Chondrocyte (in vitro differentiated cells): Measurements from ENCODE around the gene ELF2. TPM values are rescaled to one million over a fixed set of nuclear protein-coding genes. Genes with fewer than 3 reads are reported as not detected.
"Not testable (repeated sequence)": the region's sequence is repeated elsewhere in the genome, so short reads cannot be mapped to it uniquely, and the experiment has no call there.

ENCODE experiments used
- DNase-seq: peaks from one replicate; pipeline ENCODE4 v3.0.0; 2021; ENCODE audit warnings: mixed read lengths, low spot score
- H3K27ac Mint-ChIP-seq: one replicate; pipeline ENCODE4 v1.8.0; 2021; ENCODE audit warnings: mild to moderate bottlenecking, moderate library complexity, mixed read lengths; ENCODE audit not compliant: unreplicated experiment
- H3K27me3 Mint-ChIP-seq: 2 replicates; pipeline ENCODE4 v1.8.0; 2021; ENCODE audit warnings: low read depth, mixed read lengths
- H3K36me3 Mint-ChIP-seq: 2 replicates; pipeline ENCODE4 v1.8.0; 2021; ENCODE audit warnings: low read depth, mixed read lengths
- H3K4me1 Mint-ChIP-seq: 2 replicates; pipeline ENCODE4 v1.8.0; 2021; ENCODE audit warnings: low read depth, mild to moderate bottlenecking, mixed read lengths
- H3K4me3 Mint-ChIP-seq: one replicate; pipeline ENCODE4 v1.8.0; 2021; ENCODE audit warnings: mild to moderate bottlenecking, moderate library complexity, mixed read lengths; ENCODE audit not compliant: unreplicated experiment
- H3K9me3 Mint-ChIP-seq: 2 replicates; pipeline ENCODE4 v1.8.0; 2021; ENCODE audit warnings: low read depth, mixed read lengths
- total RNA-seq: library from RNA; stranded (reverse); gene quantifications from 3 replicates; pipeline ENCODE4 v1.2.1, GENCODE V29; 2021
- TF ChIP-seq, protein P1 (sequence below): fragments of 200-600 bp; sonication (generic); IDR thresholded peaks from 2 replicates; pipeline ENCODE4 v1.5.0; 2021; ENCODE audit warnings: antibody characterized with exemption, mild to moderate bottlenecking, moderate library complexity

Gene ELF2
- total RNA-seq, 1 donor from 2014 or later, result 30.2 TPM

DNA sequence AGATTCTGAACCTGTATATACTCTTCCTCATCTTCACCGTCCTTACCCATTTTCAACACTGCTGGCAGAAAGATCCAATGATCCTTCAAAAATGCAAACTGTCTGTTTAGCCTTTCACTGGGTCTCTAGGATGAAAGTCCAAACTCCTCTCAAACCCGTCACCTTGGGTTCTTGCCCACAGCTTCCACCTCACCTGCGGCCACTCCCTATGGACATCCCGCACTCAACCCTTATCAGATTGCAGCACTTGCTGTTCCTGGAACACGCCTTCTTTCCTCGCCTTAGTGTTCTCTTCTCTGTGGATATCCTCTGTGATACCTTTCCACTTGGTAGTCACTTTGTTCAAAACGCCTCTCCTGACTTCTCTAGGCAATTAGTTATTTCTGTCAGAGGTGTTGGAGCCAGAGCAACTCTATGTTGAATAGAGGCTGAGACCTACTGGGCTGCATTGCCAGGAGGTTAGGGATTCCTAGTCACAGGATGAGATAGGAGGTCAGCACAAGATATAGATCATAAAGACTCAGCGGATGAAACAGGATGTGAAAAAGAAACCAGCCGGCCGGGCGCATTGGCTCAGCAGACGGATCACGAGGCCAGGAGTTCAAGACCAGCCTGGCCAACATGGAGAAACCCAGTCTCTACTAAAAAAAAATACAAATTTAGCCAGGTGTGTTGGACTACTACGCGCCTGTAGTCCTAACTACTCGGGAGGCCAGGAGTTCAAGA lies 165.6 kb downstream of the ELF2 start:
- Mint-ChIP-seq H3K4me1 (peaks cover 19% of the 10 kb centered on the region), H3K36me3 (no peaks in the 10 kb centered on the region), H3K27me3 (no peaks in the 10 kb centered on the region), H3K9me3 (peaks cover 5% of the 10 kb centered on the region), H3K27ac (no peak overlapping the region), H3K4me3 (no peak overlapping the region)
- no peak for DNase-seq
- TF ChIP-seq, protein P1, sequence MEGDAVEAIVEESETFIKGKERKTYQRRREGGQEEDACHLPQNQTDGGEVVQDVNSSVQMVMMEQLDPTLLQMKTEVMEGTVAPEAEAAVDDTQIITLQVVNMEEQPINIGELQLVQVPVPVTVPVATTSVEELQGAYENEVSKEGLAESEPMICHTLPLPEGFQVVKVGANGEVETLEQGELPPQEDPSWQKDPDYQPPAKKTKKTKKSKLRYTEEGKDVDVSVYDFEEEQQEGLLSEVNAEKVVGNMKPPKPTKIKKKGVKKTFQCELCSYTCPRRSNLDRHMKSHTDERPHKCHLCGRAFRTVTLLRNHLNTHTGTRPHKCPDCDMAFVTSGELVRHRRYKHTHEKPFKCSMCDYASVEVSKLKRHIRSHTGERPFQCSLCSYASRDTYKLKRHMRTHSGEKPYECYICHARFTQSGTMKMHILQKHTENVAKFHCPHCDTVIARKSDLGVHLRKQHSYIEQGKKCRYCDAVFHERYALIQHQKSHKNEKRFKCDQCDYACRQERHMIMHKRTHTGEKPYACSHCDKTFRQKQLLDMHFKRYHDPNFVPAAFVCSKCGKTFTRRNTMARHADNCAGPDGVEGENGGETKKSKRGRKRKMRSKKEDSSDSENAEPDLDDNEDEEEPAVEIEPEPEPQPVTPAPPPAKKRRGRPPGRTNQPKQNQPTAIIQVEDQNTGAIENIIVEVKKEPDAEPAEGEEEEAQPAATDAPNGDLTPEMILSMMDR, result no peak

DNA sequence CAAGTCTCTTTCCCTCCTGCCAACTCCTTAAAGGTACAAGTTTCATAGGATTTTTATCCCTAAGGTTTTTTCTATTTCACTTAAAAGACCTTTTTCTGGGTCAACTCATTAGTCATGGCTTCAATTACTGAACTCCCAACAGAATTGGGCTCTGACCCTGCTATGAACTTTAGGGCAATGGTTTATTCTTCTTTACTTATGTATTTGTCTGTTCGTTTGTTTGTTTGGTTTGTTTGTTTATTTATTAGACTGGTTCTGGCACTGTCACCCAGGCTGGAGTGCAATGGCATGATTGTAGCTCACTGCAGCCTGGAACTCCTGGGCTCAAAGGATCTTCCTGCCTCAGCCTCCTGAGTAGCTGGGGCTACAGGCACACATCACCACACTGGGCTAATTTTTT lies 167.3 kb downstream of the ELF2 start:
- peaks cover 13% of the 10 kb centered on the region for H3K4me1 Mint-ChIP-seq
- no peaks in the 10 kb centered on the region for H3K36me3 Mint-ChIP-seq
- H3K4me3 Mint-ChIP-seq, result no peak overlapping the region
- no peak overlapping the region for H3K27ac Mint-ChIP-seq
- no peak for DNase-seq
- no peaks in the 10 kb centered on the region for H3K27me3 Mint-ChIP-seq
- H3K9me3 Mint-ChIP-seq, result peaks cover 5% of the 10 kb centered on the region
- TF ChIP-seq, protein P1, result no peak

DNA sequence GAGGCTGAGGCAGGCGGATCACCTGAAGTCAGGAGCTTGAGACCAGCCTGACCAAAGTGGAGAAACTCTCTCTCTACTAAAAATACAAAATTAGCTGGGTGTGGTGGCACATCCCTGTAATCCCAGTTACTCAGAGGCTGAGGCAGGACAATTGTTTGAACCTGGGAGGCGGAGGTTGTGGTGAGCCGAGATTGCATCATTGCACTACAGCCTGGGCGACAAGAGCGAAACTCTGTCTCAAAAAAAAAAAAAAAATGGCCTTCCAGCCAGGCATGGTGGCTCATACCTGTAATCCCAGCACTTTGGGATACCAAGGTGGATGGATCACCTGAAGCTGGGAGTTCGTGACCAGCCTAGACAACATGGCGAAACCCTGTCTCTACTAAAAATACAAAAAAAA lies 168.7 kb downstream of the ELF2 start:
- not testable (repeated sequence) for DNase-seq, H3K36me3 Mint-ChIP-seq, H3K27ac Mint-ChIP-seq, H3K4me3 Mint-ChIP-seq, H3K27me3 Mint-ChIP-seq, H3K4me1 Mint-ChIP-seq, H3K9me3 Mint-ChIP-seq

DNA sequence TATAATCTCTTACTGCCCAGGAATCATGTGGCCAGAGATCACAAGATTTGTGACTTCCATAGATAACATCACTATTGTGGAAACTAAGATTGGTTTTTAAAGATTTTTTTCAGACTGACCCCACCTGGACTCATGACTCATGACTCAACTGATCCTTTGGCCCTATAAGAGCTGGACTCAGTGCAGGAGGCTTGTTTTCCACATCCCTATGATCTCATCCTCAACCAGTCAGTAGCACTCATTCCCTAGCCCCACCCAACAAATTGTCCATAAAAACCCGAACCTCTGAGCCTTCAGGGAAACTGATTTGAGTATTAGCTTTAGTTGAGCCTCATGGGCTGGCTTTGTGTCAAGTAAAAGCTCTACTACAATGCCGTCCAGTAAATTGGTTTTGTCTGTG lies 169.4 kb downstream of the ELF2 start:
- H3K27me3 Mint-ChIP-seq, result no peaks in the 10 kb centered on the region
- DNase-seq, result no peak
- TF ChIP-seq, protein P1, result no peak
- no peaks in the 10 kb centered on the region for H3K36me3 Mint-ChIP-seq
- no peak overlapping the region for H3K4me3 Mint-ChIP-seq
- no peaks in the 10 kb centered on the region for H3K4me1 Mint-ChIP-seq
- H3K27ac Mint-ChIP-seq, result no peak overlapping the region
- peaks cover 5% of the 10 kb centered on the region for H3K9me3 Mint-ChIP-seq

Other genes starting within 250 kb of the ELF2 start
- 23.8 to 31.6 TPM (median 31.5 TPM) in 3 replicates for gene NOCT, start 161.4 kb downstream of the ELF2 start, total RNA-seq
- gene MGARP, start 103.0 kb upstream of the ELF2 start, total RNA-seq, result 2.6 to 3.5 TPM (median 3.4 TPM) in 3 replicates
- gene NAA15, start 124.3 kb upstream of the ELF2 start, total RNA-seq, result 35.3 to 44.1 TPM (median 35.5 TPM) in 3 replicates
- gene NDUFC1, start 125.3 kb upstream of the ELF2 start, total RNA-seq, result 37.5 to 50.2 TPM (median 43.0 TPM) in 3 replicates